PC-3 (cell line): ENCODE results near the gene LTBP4.
"Not testable (repeated sequence)": the region's sequence is repeated elsewhere in the genome, so short reads cannot be mapped to it uniquely, and the experiment has no call there.

Source experiments
- EZH2phosphoT487 ChIP-seq: fragments of 300-600 bp; sonication (generic); IDR thresholded peaks from 2 replicates; pipeline ENCODE4 v1.6.1; 2018; ENCODE audit warnings: mild to moderate bottlenecking, antibody characterized with exemption, low read length, borderline replicate concordance
- TF ChIP-seq, protein P1 (sequence below): fragments of 300-600 bp; sonication (generic); conservative IDR thresholded peaks from 2 replicates; pipeline ENCODE4 v1.5.1; 2017; ENCODE audit warnings: antibody characterized with exemption, low read depth, mild to moderate bottlenecking, low read length

DNA sequence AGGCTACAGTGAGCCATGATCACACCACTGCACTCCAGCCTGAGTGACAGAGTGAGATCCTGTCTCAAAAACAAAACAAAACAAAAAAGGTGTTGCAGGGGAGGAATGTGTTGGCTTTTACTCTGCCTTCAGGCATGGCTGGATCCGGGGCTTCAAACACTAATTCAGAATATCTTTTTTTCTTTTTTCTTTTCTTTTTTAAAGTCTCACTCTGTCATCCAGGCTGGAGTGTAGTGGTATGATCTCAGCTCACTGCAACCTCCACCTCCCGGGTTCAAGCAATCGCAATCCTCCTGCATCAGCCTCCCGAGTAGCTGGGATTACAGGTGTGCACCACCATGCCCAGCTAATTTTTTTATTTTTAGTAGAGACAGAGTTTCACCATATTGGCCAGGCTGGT is 9.4 kb upstream of the LTBP4 start:
- TF ChIP-seq, protein P1, sequence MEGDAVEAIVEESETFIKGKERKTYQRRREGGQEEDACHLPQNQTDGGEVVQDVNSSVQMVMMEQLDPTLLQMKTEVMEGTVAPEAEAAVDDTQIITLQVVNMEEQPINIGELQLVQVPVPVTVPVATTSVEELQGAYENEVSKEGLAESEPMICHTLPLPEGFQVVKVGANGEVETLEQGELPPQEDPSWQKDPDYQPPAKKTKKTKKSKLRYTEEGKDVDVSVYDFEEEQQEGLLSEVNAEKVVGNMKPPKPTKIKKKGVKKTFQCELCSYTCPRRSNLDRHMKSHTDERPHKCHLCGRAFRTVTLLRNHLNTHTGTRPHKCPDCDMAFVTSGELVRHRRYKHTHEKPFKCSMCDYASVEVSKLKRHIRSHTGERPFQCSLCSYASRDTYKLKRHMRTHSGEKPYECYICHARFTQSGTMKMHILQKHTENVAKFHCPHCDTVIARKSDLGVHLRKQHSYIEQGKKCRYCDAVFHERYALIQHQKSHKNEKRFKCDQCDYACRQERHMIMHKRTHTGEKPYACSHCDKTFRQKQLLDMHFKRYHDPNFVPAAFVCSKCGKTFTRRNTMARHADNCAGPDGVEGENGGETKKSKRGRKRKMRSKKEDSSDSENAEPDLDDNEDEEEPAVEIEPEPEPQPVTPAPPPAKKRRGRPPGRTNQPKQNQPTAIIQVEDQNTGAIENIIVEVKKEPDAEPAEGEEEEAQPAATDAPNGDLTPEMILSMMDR, result not testable (repeated sequence)
- TF ChIP-seq EZH2phosphoT487, result not testable (repeated sequence)
